Measurements from ENCODE around the gene ADCY9.

Gene ADCY9

DNA sequence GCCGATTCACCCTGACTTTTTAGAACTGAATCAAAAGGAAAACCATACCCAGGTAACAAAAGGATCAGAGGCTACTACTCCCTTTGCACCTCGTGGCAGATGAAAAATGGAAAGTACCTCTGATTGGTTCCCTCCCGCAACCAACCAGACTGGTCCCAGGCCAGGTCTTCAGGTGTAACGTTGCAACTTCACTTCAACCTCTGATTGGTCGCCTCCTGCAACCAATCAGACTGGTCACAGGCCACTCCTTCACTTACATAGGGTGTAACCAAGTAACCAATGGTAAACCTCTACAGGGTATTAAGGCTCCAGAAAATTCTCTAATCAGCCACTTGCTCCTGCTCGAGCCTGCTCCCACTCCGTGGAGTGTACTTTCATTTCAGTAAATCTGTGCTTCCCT, 89.4 kb downstream of the ADCY9 start:
- TF ChIP-seq, protein P1, sequence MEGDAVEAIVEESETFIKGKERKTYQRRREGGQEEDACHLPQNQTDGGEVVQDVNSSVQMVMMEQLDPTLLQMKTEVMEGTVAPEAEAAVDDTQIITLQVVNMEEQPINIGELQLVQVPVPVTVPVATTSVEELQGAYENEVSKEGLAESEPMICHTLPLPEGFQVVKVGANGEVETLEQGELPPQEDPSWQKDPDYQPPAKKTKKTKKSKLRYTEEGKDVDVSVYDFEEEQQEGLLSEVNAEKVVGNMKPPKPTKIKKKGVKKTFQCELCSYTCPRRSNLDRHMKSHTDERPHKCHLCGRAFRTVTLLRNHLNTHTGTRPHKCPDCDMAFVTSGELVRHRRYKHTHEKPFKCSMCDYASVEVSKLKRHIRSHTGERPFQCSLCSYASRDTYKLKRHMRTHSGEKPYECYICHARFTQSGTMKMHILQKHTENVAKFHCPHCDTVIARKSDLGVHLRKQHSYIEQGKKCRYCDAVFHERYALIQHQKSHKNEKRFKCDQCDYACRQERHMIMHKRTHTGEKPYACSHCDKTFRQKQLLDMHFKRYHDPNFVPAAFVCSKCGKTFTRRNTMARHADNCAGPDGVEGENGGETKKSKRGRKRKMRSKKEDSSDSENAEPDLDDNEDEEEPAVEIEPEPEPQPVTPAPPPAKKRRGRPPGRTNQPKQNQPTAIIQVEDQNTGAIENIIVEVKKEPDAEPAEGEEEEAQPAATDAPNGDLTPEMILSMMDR (IDR thresholded peaks at IDR 0.05; ENCODE audit: low read depth, low read length) = no peak
- DNase-seq (ENCODE audit: extremely low read depth, low read depth) = no peak

DNA sequence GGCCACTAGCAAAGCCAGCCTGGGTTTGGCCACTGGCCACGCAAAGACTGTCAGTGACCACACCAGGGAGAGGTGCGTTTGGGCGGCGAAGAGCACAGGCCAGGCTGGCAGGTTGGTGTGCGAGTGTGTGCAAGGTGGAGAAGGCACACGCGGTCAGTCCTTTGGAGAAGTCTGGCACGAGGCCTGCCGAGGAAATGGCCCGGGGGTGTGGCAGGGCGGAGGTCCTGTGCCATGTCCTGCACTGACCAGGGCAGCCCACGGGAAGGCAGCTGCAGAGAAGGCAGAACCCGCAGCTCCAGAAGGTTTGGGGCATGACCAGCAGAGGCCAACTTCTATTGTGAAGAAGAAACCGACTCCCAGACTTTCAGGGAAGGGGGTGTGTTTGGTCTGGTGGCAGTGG, 90.8 kb downstream of the ADCY9 start:
- no peak for DNase-seq (ENCODE audit: extremely low read depth, low read depth)
- TF ChIP-seq, protein P1 (IDR thresholded peaks at IDR 0.05; ENCODE audit: low read depth, low read length) = no peak

DNA sequence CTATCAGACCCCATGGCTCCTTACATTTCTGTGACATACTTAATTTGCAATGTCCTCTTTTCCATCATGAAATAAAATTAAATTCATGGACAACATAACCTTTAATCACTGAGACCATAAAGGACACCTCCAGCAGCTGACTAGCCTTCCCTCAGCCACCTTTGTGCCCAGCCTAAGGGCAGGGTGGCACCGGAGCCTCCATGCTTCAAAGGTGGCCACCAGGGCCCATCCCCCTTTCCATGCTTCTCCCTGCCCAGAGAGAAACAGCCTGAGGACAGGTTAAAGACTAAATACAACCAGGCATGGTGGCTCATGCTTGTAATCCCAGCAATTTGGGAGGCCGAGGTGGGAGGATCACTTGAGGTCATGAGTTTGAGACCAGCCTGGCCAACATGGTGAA, 94.3 kb downstream of the ADCY9 start:
- TF ChIP-seq, protein P1 (IDR thresholded peaks at IDR 0.05; ENCODE audit: low read depth, low read length) = no peak
- DNase-seq (ENCODE audit: extremely low read depth, low read depth) = no peak

DNA sequence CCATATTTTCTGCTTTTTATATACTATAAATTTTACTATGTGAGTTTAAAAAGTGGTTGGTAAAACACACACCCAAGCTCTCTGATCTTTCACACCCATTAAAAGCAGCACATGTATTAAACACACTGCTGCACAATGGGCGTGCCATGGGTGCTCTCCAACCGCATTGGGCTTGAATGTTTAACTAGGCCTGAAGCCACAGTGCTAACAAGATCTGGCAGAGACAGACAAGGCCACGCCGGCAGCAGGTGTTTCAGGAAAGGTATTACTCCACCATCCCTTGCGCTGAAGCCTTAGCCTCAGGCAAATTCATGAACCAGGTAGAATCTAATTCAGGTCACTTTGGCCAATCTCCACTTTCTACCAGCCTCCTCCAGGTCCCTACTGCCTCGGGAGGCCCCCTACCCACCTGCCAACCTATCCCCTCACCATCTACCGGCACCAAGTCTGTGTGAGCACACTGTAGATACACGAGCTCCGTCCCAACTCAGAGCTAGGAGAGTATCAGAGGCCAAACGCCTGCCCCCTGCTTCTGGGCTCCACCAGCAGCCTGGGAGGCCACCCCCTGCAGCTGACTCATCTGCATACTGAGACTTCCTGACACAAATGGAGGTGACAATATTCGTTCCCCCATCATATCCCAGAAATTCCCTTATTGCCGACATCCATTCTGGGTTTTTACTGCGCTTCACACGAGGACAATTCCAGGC, 95.0 kb downstream of the ADCY9 start:
- TF ChIP-seq, protein P1 (IDR thresholded peaks at IDR 0.05; ENCODE audit: low read depth, low read length) = no peak
- DNase-seq (ENCODE audit: extremely low read depth, low read depth) = no peak

DNA sequence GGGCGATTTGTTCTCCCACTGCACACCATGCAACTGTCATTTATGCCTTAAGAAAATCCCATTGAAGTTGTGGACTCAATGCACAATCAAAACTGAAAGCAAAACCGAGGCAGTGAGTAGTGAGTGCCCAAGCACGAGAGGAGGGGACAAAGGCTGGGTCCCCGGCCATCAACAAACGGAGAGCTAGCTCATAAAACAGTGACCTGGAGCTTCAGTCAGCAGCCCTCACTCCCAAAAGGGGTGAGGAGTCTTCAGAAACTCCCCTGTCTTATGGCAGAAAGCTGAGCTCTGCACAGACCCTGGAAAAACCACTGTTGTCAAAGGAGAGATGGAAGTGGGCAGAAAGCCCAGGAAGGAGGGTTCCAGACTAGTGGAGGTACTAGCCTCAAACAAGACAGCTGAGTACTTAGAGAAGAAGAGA, 96.9 kb downstream of the ADCY9 start:
- no peak for DNase-seq (ENCODE audit: extremely low read depth, low read depth)
- TF ChIP-seq, protein P1 (IDR thresholded peaks at IDR 0.05; ENCODE audit: low read depth, low read length) = no peak

DNA sequence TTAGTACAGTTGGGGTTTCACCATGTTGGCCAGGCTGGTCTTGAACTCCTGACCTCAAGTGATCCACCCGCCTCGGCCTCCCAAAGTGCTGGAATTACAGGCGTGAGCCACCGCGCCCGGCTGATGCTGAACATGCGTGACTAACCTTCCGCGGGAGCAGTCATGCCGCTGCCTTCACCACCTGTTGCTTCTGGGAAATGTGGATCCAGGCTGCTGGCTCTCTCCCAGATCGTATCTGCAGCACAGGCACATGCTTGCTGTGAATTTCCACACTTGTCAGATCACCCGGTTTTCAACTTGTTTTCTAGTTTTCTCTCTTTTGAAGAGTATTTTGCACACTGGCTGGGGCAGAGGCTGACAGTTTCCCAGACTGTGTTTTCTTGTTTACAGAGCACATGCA, 97.9 kb downstream of the ADCY9 start:
- DNase-seq (ENCODE audit: extremely low read depth, low read depth) = no peak
- TF ChIP-seq, protein P1 (IDR thresholded peaks at IDR 0.05; ENCODE audit: low read depth, low read length) = no peak

DNA sequence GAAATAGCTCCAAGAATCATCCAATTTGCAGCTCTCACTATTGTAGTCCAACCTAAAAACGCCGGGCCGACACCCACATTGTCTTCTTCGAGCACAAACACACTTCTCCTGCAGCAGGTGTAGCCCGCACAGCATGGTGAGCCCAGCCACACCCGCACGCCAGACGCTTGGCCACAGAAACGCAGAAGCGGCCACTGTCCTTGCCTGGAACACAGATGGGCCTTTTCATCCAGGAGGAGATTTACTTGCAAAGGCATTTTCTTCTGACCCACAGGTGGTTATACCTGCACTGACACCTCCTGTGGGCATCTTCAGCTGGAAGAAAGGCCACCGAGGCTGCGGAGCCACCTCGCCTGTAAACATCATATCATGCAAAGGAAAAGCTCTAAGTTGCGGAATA, 98.4 kb downstream of the ADCY9 start:
- TF ChIP-seq, protein P1 (IDR thresholded peaks at IDR 0.05; ENCODE audit: low read depth, low read length) = no peak

More for the DNA sequence above, 98.4 kb downstream of the ADCY9 start:
- no peak for DNase-seq (ENCODE audit: extremely low read depth, low read depth)
